ENCODE data around the gene HEPHL1.

The HEPHL1 gene

DNA sequence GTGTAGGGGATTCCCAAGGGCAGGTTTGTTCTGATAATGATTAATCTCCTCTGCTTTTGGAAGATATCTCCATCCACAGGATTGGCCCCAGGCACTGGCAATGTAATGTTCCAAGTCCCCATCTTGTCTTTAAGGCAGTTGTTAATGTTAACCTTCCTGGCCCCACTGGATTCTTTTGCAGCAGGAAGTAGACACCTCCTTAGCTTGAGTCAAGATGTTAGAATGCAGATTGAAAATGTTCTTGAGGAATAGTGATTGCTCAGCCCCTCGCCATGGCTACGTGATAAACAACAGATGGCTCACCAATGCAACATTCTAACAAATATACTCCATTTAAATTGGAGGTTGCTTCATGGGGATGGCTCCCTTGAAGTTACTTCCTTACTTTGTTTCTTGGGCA, 7.3 kb downstream of the HEPHL1 start:
- TF ChIP-seq CREB1 (IDR thresholded peaks at IDR 0.05; ENCODE audit: low read depth) (no peak), TCF12 (IDR thresholded peaks at IDR 0.05; ENCODE audit: low read depth) (no peak), TAF1 (IDR thresholded peaks at IDR 0.05; ENCODE audit: low read depth) (no peak), EP300 (IDR thresholded peaks at IDR 0.05; ENCODE audit: borderline replicate concordance) (no peak), RAD21 (IDR thresholded peaks at IDR 0.05; ENCODE audit: low read depth) (no peak), FOXM1 (IDR thresholded peaks at IDR 0.05; ENCODE audit: borderline replicate concordance, low read depth) (no peak), EGR1 (IDR thresholded peaks at IDR 0.05) (no peak), YY1 (IDR thresholded peaks at IDR 0.05; ENCODE audit: low read depth) (no peak), NFIC (IDR thresholded peaks at IDR 0.05) (no peak), TEAD4 (IDR thresholded peaks at IDR 0.05) (no peak), CEBPB (IDR thresholded peaks at IDR 0.05) (no peak), ZBTB7A (IDR thresholded peaks at IDR 0.05; ENCODE audit: low read depth) (no peak)
- TF ChIP-seq, protein P1, sequence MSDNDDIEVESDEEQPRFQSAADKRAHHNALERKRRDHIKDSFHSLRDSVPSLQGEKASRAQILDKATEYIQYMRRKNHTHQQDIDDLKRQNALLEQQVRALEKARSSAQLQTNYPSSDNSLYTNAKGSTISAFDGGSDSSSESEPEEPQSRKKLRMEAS (IDR thresholded peaks at IDR 0.05) = no peak
- TF ChIP-seq, protein P2, sequence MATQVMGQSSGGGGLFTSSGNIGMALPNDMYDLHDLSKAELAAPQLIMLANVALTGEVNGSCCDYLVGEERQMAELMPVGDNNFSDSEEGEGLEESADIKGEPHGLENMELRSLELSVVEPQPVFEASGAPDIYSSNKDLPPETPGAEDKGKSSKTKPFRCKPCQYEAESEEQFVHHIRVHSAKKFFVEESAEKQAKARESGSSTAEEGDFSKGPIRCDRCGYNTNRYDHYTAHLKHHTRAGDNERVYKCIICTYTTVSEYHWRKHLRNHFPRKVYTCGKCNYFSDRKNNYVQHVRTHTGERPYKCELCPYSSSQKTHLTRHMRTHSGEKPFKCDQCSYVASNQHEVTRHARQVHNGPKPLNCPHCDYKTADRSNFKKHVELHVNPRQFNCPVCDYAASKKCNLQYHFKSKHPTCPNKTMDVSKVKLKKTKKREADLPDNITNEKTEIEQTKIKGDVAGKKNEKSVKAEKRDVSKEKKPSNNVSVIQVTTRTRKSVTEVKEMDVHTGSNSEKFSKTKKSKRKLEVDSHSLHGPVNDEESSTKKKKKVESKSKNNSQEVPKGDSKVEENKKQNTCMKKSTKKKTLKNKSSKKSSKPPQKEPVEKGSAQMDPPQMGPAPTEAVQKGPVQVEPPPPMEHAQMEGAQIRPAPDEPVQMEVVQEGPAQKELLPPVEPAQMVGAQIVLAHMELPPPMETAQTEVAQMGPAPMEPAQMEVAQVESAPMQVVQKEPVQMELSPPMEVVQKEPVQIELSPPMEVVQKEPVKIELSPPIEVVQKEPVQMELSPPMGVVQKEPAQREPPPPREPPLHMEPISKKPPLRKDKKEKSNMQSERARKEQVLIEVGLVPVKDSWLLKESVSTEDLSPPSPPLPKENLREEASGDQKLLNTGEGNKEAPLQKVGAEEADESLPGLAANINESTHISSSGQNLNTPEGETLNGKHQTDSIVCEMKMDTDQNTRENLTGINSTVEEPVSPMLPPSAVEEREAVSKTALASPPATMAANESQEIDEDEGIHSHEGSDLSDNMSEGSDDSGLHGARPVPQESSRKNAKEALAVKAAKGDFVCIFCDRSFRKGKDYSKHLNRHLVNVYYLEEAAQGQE (IDR thresholded peaks at IDR 0.05; ENCODE audit: low read depth) = no peak
- TF ChIP-seq, protein P3, sequence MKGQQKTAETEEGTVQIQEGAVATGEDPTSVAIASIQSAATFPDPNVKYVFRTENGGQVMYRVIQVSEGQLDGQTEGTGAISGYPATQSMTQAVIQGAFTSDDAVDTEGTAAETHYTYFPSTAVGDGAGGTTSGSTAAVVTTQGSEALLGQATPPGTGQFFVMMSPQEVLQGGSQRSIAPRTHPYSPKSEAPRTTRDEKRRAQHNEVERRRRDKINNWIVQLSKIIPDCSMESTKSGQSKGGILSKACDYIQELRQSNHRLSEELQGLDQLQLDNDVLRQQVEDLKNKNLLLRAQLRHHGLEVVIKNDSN (IDR thresholded peaks at IDR 0.05) = no peak

DNA sequence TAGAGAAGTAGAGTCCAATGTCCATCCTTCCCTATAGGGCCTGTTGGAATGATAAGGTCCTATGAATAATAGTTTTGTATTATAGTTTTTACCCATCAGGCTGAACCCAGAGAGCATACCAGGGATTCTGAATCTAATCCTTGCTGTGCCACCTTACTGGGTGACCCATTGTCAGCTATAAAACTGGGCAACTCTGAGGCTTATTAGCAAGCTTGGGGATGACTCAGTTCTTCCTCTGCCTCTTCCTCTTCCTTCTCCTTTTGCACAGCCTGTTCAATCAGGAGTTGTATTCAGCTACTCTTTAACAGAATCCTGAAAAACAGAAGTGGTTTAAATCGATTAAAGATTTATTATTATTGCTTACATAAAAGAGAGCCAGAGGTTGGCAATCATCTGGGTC, 8.9 kb downstream of the HEPHL1 start:
- TF ChIP-seq RAD21 (IDR thresholded peaks at IDR 0.05; ENCODE audit: low read depth) (no peak), TCF12 (IDR thresholded peaks at IDR 0.05; ENCODE audit: low read depth) (no peak), NFIC (IDR thresholded peaks at IDR 0.05) (no peak), TEAD4 (IDR thresholded peaks at IDR 0.05) (no peak), EGR1 (IDR thresholded peaks at IDR 0.05) (no peak), FOXM1 (IDR thresholded peaks at IDR 0.05; ENCODE audit: borderline replicate concordance, low read depth) (no peak), YY1 (IDR thresholded peaks at IDR 0.05; ENCODE audit: low read depth) (no peak), ZBTB7A (IDR thresholded peaks at IDR 0.05; ENCODE audit: low read depth) (no peak), CREB1 (IDR thresholded peaks at IDR 0.05; ENCODE audit: low read depth) (no peak), CEBPB (IDR thresholded peaks at IDR 0.05) (no peak), TAF1 (IDR thresholded peaks at IDR 0.05; ENCODE audit: low read depth) (no peak), EP300 (IDR thresholded peaks at IDR 0.05; ENCODE audit: borderline replicate concordance) (no peak)
- TF ChIP-seq, protein P3 (IDR thresholded peaks at IDR 0.05) = no peak
- TF ChIP-seq, protein P2 (IDR thresholded peaks at IDR 0.05; ENCODE audit: low read depth) = no peak
- TF ChIP-seq, protein P1 (IDR thresholded peaks at IDR 0.05) = no peak

DNA sequence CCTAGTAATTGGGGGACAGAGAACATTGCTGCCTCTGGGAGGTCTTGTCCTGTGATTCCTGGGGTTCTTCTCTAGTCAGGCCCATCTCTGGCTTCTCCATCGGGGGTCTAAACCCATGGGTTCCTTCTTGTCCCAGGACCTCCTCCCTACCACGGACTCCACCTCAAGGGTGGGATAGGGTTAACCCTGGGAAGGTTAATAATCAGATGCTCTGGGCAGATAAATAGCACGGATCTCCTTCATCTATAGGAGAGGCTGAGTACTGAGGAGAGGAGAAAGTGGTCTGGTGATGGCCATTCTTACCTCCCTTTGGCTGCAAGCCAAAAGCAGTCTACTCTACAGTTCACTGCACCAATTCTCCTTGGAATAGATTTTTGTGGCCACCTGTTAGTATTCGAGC, 10.5 kb downstream of the HEPHL1 start:
- TF ChIP-seq ZBTB7A (IDR thresholded peaks at IDR 0.05; ENCODE audit: low read depth) (no peak), TEAD4 (IDR thresholded peaks at IDR 0.05) (no peak), EP300 (IDR thresholded peaks at IDR 0.05; ENCODE audit: borderline replicate concordance) (no peak), FOXM1 (IDR thresholded peaks at IDR 0.05; ENCODE audit: borderline replicate concordance, low read depth) (no peak), CEBPB (IDR thresholded peaks at IDR 0.05) (no peak), TCF12 (IDR thresholded peaks at IDR 0.05; ENCODE audit: low read depth) (no peak), NFIC (IDR thresholded peaks at IDR 0.05) (no peak), YY1 (IDR thresholded peaks at IDR 0.05; ENCODE audit: low read depth) (no peak), CREB1 (IDR thresholded peaks at IDR 0.05; ENCODE audit: low read depth) (no peak), RAD21 (IDR thresholded peaks at IDR 0.05; ENCODE audit: low read depth) (no peak), EGR1 (IDR thresholded peaks at IDR 0.05) (no peak), TAF1 (IDR thresholded peaks at IDR 0.05; ENCODE audit: low read depth) (no peak)
- TF ChIP-seq, protein P1 (IDR thresholded peaks at IDR 0.05) = no peak
- TF ChIP-seq, protein P2 (IDR thresholded peaks at IDR 0.05; ENCODE audit: low read depth) = no peak
- TF ChIP-seq, protein P3 (IDR thresholded peaks at IDR 0.05) = no peak

Data from Ishikawa (cell line).